ENCODE measurements around the gene ASPA.

ASPA gene

DNA sequence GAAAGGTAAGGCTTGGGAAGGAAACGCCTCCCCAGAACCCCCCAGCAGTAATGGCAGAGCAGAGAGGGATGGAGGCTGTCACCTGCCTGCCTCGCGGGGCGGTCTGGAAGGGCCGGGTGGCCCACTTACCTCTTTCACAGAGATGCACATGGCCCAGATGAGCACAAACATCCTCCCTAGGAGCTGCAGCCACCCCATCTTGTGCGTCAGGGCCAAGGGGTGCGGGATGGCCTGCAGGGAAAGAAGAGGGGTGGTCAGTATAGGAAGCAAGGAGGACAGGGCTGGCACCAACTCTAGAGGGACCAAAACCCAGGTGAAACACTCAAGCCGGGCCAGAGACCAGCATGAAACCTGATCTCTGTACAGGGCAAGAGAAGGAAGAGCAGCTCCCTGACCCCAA, 52.1 kb downstream of the ASPA start:
- Histone ChIP-seq H3K27ac (no peak overlapping the region), H3K4me3 (no peak overlapping the region), H3K36me3 (ENCODE audit: insufficient read depth, low read length) (no peaks in the 10 kb centered on the region), H3K9me3 (ENCODE audit: low read depth, low read length) (no peaks in the 10 kb centered on the region), H3K9ac (ENCODE audit: insufficient read length) (no peak overlapping the region)
- no peak for TF ChIP-seq FOXP2 (optimal IDR thresholded peaks at IDR 0.05; ENCODE audit: control extremely low read depth, extremely low read length, insufficient read depth)
- no peak for TF ChIP-seq EZH2 (IDR thresholded peaks at IDR 0.05)
- TF ChIP-seq POLR2AphosphoS5 (IDR thresholded peaks at IDR 0.05; ENCODE audit: borderline replicate concordance, low read depth, low read length), result no peak
- DNase-seq (ENCODE audit: low read depth, low spot score), result no peak

- H3K4me3 ChIP-seq, result no peak overlapping the region
- H3K9me3 ChIP-seq (ENCODE audit: low read depth, low read length), result no peaks in the 10 kb centered on the region
- no peaks in the 10 kb centered on the region for H3K36me3 ChIP-seq (ENCODE audit: insufficient read depth, low read length)
- H3K27ac ChIP-seq, result no peak overlapping the region
- no peak for TF ChIP-seq POLR2AphosphoS5 (IDR thresholded peaks at IDR 0.05; ENCODE audit: borderline replicate concordance, low read depth, low read length)
- TF ChIP-seq FOXP2 (optimal IDR thresholded peaks at IDR 0.05; ENCODE audit: control extremely low read depth, extremely low read length, insufficient read depth), result no peak
- no peak for TF ChIP-seq EZH2 (IDR thresholded peaks at IDR 0.05)
- DNase-seq (ENCODE audit: low read depth, low spot score), result no peak
- no peak overlapping the region for H3K9ac ChIP-seq (ENCODE audit: insufficient read length)
Measured at GRCh38 chr17:3528403-3528851, 52.6 kb downstream of the ASPA start.

- no peak overlapping the region for H3K27ac ChIP-seq
Measured at GRCh38 chr17:3528880-3529511, 53.2 kb downstream of the ASPA start.

DNA sequence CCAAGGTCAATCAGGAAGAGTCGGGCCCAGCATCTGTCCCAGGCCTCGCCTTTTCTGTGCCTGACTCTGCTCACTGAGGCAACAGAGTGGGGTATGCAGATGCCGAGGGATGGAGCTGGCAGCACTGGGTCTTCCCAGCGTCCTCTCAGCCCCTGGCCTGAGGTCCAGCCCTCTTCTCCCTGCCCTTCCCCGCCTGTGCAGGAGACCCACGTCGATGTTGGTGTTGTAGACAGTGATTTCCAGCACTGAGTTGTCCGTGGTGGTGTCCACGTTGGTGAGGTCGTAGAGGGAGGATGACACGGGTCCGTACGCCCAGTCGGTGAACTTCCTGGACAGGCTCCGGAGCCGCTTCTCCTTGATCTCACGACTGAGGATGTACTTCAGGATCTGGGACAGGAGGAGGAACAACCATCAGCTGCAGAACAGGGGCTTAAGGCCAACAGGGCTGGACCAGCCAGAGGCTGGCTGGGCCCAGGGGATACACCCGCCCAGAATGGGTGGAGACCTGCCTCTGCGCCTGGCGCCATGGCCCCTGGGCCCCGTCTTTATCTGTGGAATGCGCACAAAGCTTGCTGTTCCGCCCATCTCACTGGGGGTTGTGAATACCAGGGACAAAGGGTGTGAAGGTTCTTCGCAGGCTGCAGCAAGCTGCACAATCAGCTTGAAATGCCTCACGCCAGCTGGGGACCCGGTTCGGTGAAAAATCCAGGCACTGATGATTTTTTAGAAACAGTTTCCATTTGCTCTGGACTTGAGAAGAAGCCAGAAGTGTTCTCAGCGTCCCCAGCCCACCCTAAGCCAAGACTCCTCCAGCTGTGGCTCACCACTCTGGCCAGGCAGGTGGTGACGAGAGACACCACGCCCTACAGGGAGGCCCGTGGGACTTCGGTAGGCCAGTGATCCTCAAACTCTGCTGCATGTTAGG, 54.3 kb downstream of the ASPA start:
- Histone ChIP-seq H3K36me3 (ENCODE audit: insufficient read depth, low read length) (no peaks in the 10 kb centered on the region), H3K4me3 (no peak overlapping the region), H3K9ac (ENCODE audit: insufficient read length) (no peak overlapping the region), H3K27ac (no peak overlapping the region), H3K9me3 (ENCODE audit: low read depth, low read length) (no peaks in the 10 kb centered on the region)
- TF ChIP-seq EZH2 (IDR thresholded peaks at IDR 0.05) (no peak), FOXP2 (optimal IDR thresholded peaks at IDR 0.05; ENCODE audit: control extremely low read depth, extremely low read length, insufficient read depth) (no peak), POLR2AphosphoS5 (IDR thresholded peaks at IDR 0.05; ENCODE audit: borderline replicate concordance, low read depth, low read length) (no peak)
- DNase-seq (ENCODE audit: low read depth, low spot score), result no peak

More at GRCh38 chr17:3528880-3529511, 53.2 kb downstream of the ASPA start:
- DNase-seq (ENCODE audit: low read depth, low spot score), result no peak
- TF ChIP-seq FOXP2 (optimal IDR thresholded peaks at IDR 0.05; ENCODE audit: control extremely low read depth, extremely low read length, insufficient read depth) (no peak), POLR2AphosphoS5 (IDR thresholded peaks at IDR 0.05; ENCODE audit: borderline replicate concordance, low read depth, low read length) (no peak), EZH2 (IDR thresholded peaks at IDR 0.05) (no peak)
- Histone ChIP-seq H3K4me3 (no peak overlapping the region), H3K9ac (ENCODE audit: insufficient read length) (no peak overlapping the region), H3K36me3 (ENCODE audit: insufficient read depth, low read length) (no peaks in the 10 kb centered on the region), H3K9me3 (ENCODE audit: low read depth, low read length) (no peaks in the 10 kb centered on the region)

DNA sequence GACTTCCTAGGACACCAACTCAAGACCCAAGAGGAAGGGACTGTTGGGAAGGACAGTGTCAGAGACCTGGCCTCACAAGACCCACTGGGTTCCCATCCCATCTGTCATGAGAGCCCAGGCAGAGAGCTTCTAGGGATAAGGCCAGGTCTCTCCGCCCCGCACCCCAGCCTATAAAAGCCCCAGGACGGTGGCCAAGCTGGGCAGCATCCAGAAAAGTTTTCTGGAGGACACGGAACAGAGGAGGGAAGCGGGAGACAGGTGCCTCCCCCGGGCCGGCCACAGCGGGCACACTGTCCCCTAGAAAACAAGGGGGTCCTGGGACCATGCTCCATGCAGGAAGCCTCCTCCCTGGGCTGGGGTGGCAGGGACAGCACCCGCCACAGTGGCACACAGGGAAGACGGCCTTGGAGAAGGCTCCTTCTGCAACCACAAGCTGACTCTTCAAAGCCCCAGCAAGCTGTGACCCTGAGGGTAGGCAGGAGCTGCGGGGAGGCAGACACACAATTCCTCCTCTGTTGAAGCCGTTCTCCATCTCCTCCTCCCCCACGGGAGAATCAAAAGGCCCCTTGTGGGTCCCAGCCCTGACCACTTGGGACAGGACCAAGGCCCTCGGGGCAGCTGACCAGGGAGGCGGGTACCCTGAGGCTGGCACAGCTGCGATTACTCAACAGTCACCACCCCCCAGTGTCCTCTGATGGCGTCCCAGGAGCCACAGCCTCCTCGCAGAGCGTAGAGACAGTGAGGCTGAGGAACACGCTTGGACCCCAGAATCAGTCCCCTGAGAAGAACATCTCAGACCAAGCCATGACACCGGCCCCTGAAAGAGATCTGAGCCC, 55.7 kb downstream of the ASPA start:
- no peak for DNase-seq (ENCODE audit: low read depth, low spot score)
- TF ChIP-seq POLR2AphosphoS5 (IDR thresholded peaks at IDR 0.05; ENCODE audit: borderline replicate concordance, low read depth, low read length), result no peak
- TF ChIP-seq EZH2 (IDR thresholded peaks at IDR 0.05), result no peak
- no peak for TF ChIP-seq FOXP2 (optimal IDR thresholded peaks at IDR 0.05; ENCODE audit: control extremely low read depth, extremely low read length, insufficient read depth)
- no peak overlapping the region for H3K4me3 ChIP-seq

GRCh38 chr17:3532106-3532858, 56.5 kb downstream of the ASPA start:
- no peak for TF ChIP-seq FOXP2 (optimal IDR thresholded peaks at IDR 0.05; ENCODE audit: control extremely low read depth, extremely low read length, insufficient read depth)
- no peak for TF ChIP-seq EZH2 (IDR thresholded peaks at IDR 0.05)
- TF ChIP-seq POLR2AphosphoS5 (IDR thresholded peaks at IDR 0.05; ENCODE audit: borderline replicate concordance, low read depth, low read length), result no peak

More for the DNA sequence above, 55.7 kb downstream of the ASPA start:
- Histone ChIP-seq H3K9me3 (ENCODE audit: low read depth, low read length) (no peaks in the 10 kb centered on the region), H3K9ac (ENCODE audit: insufficient read length) (no peak overlapping the region), H3K36me3 (ENCODE audit: insufficient read depth, low read length) (no peaks in the 10 kb centered on the region), H3K27ac (no peak overlapping the region)

DNA sequence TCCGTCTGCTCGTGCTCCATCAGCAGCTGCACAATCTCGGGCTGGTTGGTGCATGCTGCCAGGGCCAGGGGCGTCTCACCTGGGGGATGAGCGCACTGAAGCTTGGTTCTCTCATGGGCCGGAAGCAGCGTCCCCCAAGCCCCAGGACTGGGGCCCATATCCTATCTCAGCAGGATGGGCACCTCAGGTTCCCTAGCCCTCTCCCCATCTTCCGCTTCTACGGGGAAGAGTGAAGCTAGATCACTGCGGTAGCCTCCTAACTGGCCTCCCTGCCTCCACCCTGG, 57.0 kb downstream of the ASPA start:
- H3K9me3 ChIP-seq (ENCODE audit: low read depth, low read length), result no peaks in the 10 kb centered on the region
- no peak overlapping the region for H3K4me3 ChIP-seq
- no peaks in the 10 kb centered on the region for H3K36me3 ChIP-seq (ENCODE audit: insufficient read depth, low read length)
- no peak overlapping the region for H3K27ac ChIP-seq
- DNase-seq (ENCODE audit: low read depth, low spot score), result no peak
- no peak for TF ChIP-seq EZH2 (IDR thresholded peaks at IDR 0.05)
- no peak for TF ChIP-seq FOXP2 (optimal IDR thresholded peaks at IDR 0.05; ENCODE audit: control extremely low read depth, extremely low read length, insufficient read depth)
- no peak for TF ChIP-seq POLR2AphosphoS5 (IDR thresholded peaks at IDR 0.05; ENCODE audit: borderline replicate concordance, low read depth, low read length)
- no peak overlapping the region for H3K9ac ChIP-seq (ENCODE audit: insufficient read length)

More at GRCh38 chr17:3532106-3532858, 56.5 kb downstream of the ASPA start:
- Histone ChIP-seq H3K36me3 (ENCODE audit: insufficient read depth, low read length) (no peaks in the 10 kb centered on the region), H3K9me3 (ENCODE audit: low read depth, low read length) (no peaks in the 10 kb centered on the region), H3K9ac (ENCODE audit: insufficient read length) (no peak overlapping the region), H3K4me3 (no peak overlapping the region), H3K27ac (no peak overlapping the region)
- no peak for DNase-seq (ENCODE audit: low read depth, low spot score)

Measured in SK-N-MC (cell line).